HG03457 (cell line): ENCODE data around the gene DEDD.

Source experiments
- ATAC-seq: cut with Tn5 transposase; IDR thresholded peaks from one replicate; pipeline ENCODE4 v1.9.1; 2021; ENCODE audit warnings: moderate number of reproducible peaks; ENCODE audit not compliant: unreplicated experiment

DEDD gene

GRCh38 chr1:161079436-161080110 lies 52.9 kb downstream of the DEDD start:
- no peak for ATAC-seq

GRCh38 chr1:161077426-161077825 lies 55.0 kb downstream of the DEDD start:
- no peak for ATAC-seq

- no peak for ATAC-seq
Measured at GRCh38 chr1:161076410-161076809, 56.1 kb downstream of the DEDD start.

- ATAC-seq = no peak
Measured at GRCh38 chr1:161074676-161075368, 57.6 kb downstream of the DEDD start.

- no peak for ATAC-seq
Measured at GRCh38 chr1:161073474-161074121, 58.9 kb downstream of the DEDD start.

- ATAC-seq = no peak
Measured at GRCh38 chr1:161072751-161073449, 59.6 kb downstream of the DEDD start.

GRCh38 chr1:161071886-161072371 lies 60.5 kb downstream of the DEDD start:
- no peak for ATAC-seq
